ENCODE results near the gene ACSF3.
"Not testable (repeated sequence)": the region's sequence is repeated elsewhere in the genome, so short reads cannot be mapped to it uniquely, and the experiment has no call there.

Gene ACSF3

GRCh38 chr16:89192186-89192955 is 98.7 kb downstream of the ACSF3 start:
- in situ Hi-C loops (cut with MboI; ENCODE audit: low sequenced_read_pairs); H3K4me1 ChIP-seq; H3K36me3 ChIP-seq (replicated peaks); H3K27me3 ChIP-seq (ENCODE audit: low read depth); H3K9me3 ChIP-seq: not testable (repeated sequence)
- peak; percentile 59 to 89 for DNase-seq (ENCODE audit: low spot score in 2 of 2)
- H3K4me3 ChIP-seq = peak overlapping the region; percentile 31

GRCh38 chr16:89192956-89193575 is 99.4 kb downstream of the ACSF3 start:
- peak; percentile 55 to 92 for DNase-seq (ENCODE audit: low spot score in 2 of 2)
- Histone ChIP-seq H3K9me3 (no peaks in the 10 kb centered on the region), H3K4me3 (no peak overlapping the region), H3K36me3 (replicated peaks) (no peaks in the 10 kb centered on the region), H3K4me1 (no peaks in the 10 kb centered on the region), H3K27me3 (ENCODE audit: low read depth) (no peaks in the 10 kb centered on the region)
- in situ Hi-C loops (cut with MboI; ENCODE audit: low sequenced_read_pairs) = no loop called here

GRCh38 chr16:89193576-89194293 is 100.1 kb downstream of the ACSF3 start:
- H3K27me3 ChIP-seq (ENCODE audit: low read depth) = no peaks in the 10 kb centered on the region
- H3K4me3 ChIP-seq = no peak overlapping the region
- H3K36me3 ChIP-seq (replicated peaks) = no peaks in the 10 kb centered on the region
- in situ Hi-C loops (cut with MboI; ENCODE audit: low sequenced_read_pairs) = no loop called here
- DNase-seq (ENCODE audit: low spot score in 2 of 2) = no peak
- no peaks in the 10 kb centered on the region for H3K4me1 ChIP-seq
- H3K9me3 ChIP-seq = no peaks in the 10 kb centered on the region

GRCh38 chr16:89194340-89195311 is 101.0 kb downstream of the ACSF3 start:
- in situ Hi-C loops (cut with MboI; ENCODE audit: low sequenced_read_pairs) = no loop called here
- Histone ChIP-seq H3K4me1 (no peaks in the 10 kb centered on the region), H3K4me3 (no peak overlapping the region), H3K9me3 (no peaks in the 10 kb centered on the region), H3K36me3 (replicated peaks) (no peaks in the 10 kb centered on the region), H3K27me3 (ENCODE audit: low read depth) (no peaks in the 10 kb centered on the region)
- DNase-seq (ENCODE audit: low spot score in 2 of 2) = no peak

GRCh38 chr16:89195521-89196171 is 102.0 kb downstream of the ACSF3 start:
- in situ Hi-C loops (cut with MboI; ENCODE audit: low sequenced_read_pairs) = no loop called here
- Histone ChIP-seq H3K36me3 (replicated peaks) (no peaks in the 10 kb centered on the region), H3K9me3 (no peaks in the 10 kb centered on the region), H3K4me1 (no peaks in the 10 kb centered on the region), H3K4me3 (no peak overlapping the region), H3K27me3 (ENCODE audit: low read depth) (peaks cover 7% of the 10 kb centered on the region; the same call in 1 of the 2 replicates)
- DNase-seq (ENCODE audit: low spot score in 2 of 2) = no peak

GRCh38 chr16:89197033-89197632 is 103.5 kb downstream of the ACSF3 start:
- in situ Hi-C loops (cut with MboI; ENCODE audit: low sequenced_read_pairs) = no loop called here
- H3K36me3 ChIP-seq (replicated peaks) = no peaks in the 10 kb centered on the region
- no peak overlapping the region for H3K4me3 ChIP-seq
- H3K27me3 ChIP-seq (ENCODE audit: low read depth) = peaks cover 10% of the 10 kb centered on the region
- no peak for DNase-seq (ENCODE audit: low spot score in 2 of 2)
- H3K9me3 ChIP-seq = no peaks in the 10 kb centered on the region
- no peaks in the 10 kb centered on the region for H3K4me1 ChIP-seq

- Histone ChIP-seq H3K27me3 (ENCODE audit: low read depth) (peaks cover 15% of the 10 kb centered on the region), H3K4me1 (no peaks in the 10 kb centered on the region), H3K9me3 (no peaks in the 10 kb centered on the region), H3K4me3 (no peak overlapping the region), H3K36me3 (replicated peaks) (no peaks in the 10 kb centered on the region)
- in situ Hi-C loops (cut with MboI; ENCODE audit: low sequenced_read_pairs) = no loop called here
- no peak for DNase-seq (ENCODE audit: low spot score in 2 of 2)
Observed at GRCh38 chr16:89197633-89198416, 104.2 kb downstream of the ACSF3 start.

- Histone ChIP-seq H3K27me3 (ENCODE audit: low read depth) (peaks cover 22% of the 10 kb centered on the region), H3K36me3 (replicated peaks) (no peaks in the 10 kb centered on the region), H3K4me1 (no peaks in the 10 kb centered on the region), H3K4me3 (no peak overlapping the region), H3K9me3 (no peaks in the 10 kb centered on the region)
- in situ Hi-C loops (cut with MboI; ENCODE audit: low sequenced_read_pairs) = no loop called here
- no peak for DNase-seq (ENCODE audit: low spot score in 2 of 2)
Observed at GRCh38 chr16:89198417-89199240, 105.0 kb downstream of the ACSF3 start.

- in situ Hi-C loops (cut with MboI; ENCODE audit: low sequenced_read_pairs) = no loop called here
- no peaks in the 10 kb centered on the region for H3K36me3 ChIP-seq (replicated peaks)
- no peak overlapping the region; the same call in 1 of the 2 replicates for H3K4me3 ChIP-seq
- no peaks in the 10 kb centered on the region for H3K4me1 ChIP-seq
- no peaks in the 10 kb centered on the region for H3K9me3 ChIP-seq
- DNase-seq (ENCODE audit: low spot score in 2 of 2) = no peak
- peaks cover 28% of the 10 kb centered on the region for H3K27me3 ChIP-seq (ENCODE audit: low read depth)
Observed at GRCh38 chr16:89199241-89200123, 105.8 kb downstream of the ACSF3 start.

- Histone ChIP-seq H3K36me3 (replicated peaks) (no peaks in the 10 kb centered on the region), H3K27me3 (ENCODE audit: low read depth) (peaks cover 28% of the 10 kb centered on the region), H3K9me3 (no peaks in the 10 kb centered on the region), H3K4me3 (peak within 1 kb of the TSS; percentile 33), H3K4me1 (no peaks in the 10 kb centered on the region)
- in situ Hi-C loops (cut with MboI; ENCODE audit: low sequenced_read_pairs) = no loop called here
- no peak for DNase-seq (ENCODE audit: low spot score in 2 of 2)
Observed at GRCh38 chr16:89200124-89200849, 106.6 kb downstream of the ACSF3 start, which contains the start of gene SLC22A31. SLC22A31 (minus strand) TSS chr16:89200537; CDS start chr16:89200501, 36 bp downstream.
